ENCODE data around the gene C10orf53. TPM values are rescaled to one million over a fixed set of nuclear protein-coding genes. Genes with fewer than 3 reads are reported as not detected.
"Not testable (repeated sequence)": the region's sequence is repeated elsewhere in the genome, so short reads cannot be mapped to it uniquely, and the experiment has no call there.

Gene C10orf53
- polyA plus RNA-seq, 4 donors, result not detected

DNA sequence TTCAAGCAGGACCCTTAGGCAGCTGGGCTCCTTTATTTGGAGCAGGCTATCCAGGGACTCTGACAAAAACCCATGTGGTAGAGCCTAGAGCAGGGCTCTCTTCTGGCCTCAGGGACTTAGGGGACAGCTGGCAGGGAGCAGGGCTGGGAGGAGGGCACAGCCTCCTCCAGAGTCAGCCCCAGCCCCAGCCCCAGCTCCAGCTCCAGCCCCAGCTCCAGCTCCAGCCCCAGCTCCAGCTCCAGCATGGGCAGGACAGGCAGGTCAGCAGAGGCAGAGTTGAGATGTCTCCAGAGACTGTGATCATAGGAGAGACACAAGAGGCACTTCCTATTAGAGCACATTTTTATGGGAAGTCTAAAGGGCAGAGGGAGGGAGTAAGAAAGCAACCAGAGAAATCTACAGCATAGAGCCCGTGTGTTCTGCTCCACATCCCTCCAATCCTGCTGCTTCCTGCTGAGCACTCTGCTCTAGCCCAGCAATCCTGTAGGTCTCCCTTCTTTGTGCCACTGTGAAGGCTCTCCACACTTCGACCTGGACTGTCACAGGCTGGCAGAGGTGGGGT, 13.3 kb upstream of the C10orf53 start:
- DNase-seq (peak in 1 of 2 donors; percentile 54), FAIRE-seq (no peak)
- 3 to 27% (median 20%) methylated on average over 2 of the region's 2 CpGs for WGBS, 3 donors
- Histone ChIP-seq H3K27ac (ENCODE audit: low read depth in 1 of 3, low read length in 2 of 3) (no peak overlapping the region), H3K4me3 (ENCODE audit: low read depth in 1 of 3, low read length in 3 of 3) (no peak overlapping the region), H3K9me3 (ENCODE audit: control insufficient read depth in 2 of 2, insufficient read depth in 1 of 2, low read depth in 1 of 2, low read length in 1 of 2) (no peaks in the 10 kb centered on the region), H3K4me1 (ENCODE audit: control insufficient read depth in 3 of 3, insufficient read depth in 2 of 3, low read depth in 1 of 3, low read length in 2 of 3) (peaks cover 0 to 11% (median 0%) of the 10 kb centered on the region in 3 donors), H3K27me3 (ENCODE audit: control insufficient read depth in 3 of 3, insufficient read depth in 3 of 3, low read length in 3 of 3) (no peaks in the 10 kb centered on the region), H3K36me3 (ENCODE audit: control insufficient read depth in 3 of 3, insufficient read depth in 2 of 3, low read depth in 1 of 3, low read length in 3 of 3) (no peaks in the 10 kb centered on the region)

DNA sequence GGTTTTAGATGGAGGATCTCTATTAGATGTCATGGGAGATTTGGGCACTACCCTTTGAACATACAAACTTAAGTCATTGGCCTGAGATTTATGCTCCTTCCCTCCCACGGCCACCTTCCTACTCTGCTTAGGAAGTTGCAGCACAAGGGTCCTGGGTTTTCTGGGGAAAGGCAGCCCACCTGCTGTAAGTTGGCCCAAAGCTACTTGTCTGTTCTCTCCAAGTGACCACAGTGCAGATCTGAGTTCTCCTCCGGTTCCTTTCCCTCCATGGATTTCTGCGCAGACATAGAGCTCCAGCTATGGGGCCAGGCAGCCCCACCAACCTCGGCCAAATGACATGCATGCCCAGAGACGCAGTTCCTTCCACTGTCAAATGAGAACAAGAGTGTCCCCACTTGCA, 12.8 kb upstream of the C10orf53 start:
- peaks cover 0 to 11% (median 0%) of the 10 kb centered on the region in 3 donors for H3K4me1 ChIP-seq (ENCODE audit: control insufficient read depth in 3 of 3, insufficient read depth in 2 of 3, low read depth in 1 of 3, low read length in 2 of 3)
- H3K27me3 ChIP-seq (ENCODE audit: control insufficient read depth in 3 of 3, insufficient read depth in 3 of 3, low read length in 3 of 3), result no peaks in the 10 kb centered on the region
- FAIRE-seq (no peak), DNase-seq (no peak)
- WGBS, 3 donors, result 86 to 90% (median 89%) methylated on average over 5 of the region's 5 CpGs
- H3K4me3 ChIP-seq (ENCODE audit: low read depth in 1 of 3, low read length in 3 of 3), result no peak overlapping the region
- no peaks in the 10 kb centered on the region for H3K36me3 ChIP-seq (ENCODE audit: control insufficient read depth in 3 of 3, insufficient read depth in 2 of 3, low read depth in 1 of 3, low read length in 3 of 3)
- no peak overlapping the region for H3K27ac ChIP-seq (ENCODE audit: low read depth in 1 of 3, low read length in 2 of 3)
- H3K9me3 ChIP-seq (ENCODE audit: control insufficient read depth in 2 of 2, insufficient read depth in 1 of 2, low read depth in 1 of 2, low read length in 1 of 2), result no peaks in the 10 kb centered on the region

DNA sequence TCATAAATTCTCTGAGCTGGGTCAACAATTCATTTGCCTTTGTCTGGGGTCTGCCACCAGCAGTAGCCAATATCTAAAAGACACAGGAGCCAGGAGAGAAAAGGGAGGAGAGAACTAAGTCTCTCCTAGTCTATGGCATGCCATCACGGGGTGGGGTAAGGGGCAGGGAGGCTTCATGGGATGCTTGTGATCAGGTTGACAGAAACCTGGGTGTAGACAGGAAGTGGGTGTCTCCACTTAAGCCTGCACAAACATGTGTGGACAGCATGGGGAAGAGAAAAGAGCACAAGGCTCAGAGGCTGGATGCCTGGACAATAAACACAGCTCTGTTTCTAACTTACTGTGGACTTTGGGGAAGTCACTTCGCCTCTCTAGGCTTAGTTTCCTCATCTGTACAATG, 11.5 kb upstream of the C10orf53 start:
- no peaks in the 10 kb centered on the region for H3K36me3 ChIP-seq (ENCODE audit: control insufficient read depth in 3 of 3, insufficient read depth in 2 of 3, low read depth in 1 of 3, low read length in 3 of 3)
- no peak for FAIRE-seq
- H3K4me1 ChIP-seq (ENCODE audit: control insufficient read depth in 3 of 3, insufficient read depth in 2 of 3, low read depth in 1 of 3, low read length in 2 of 3), result peaks cover 0 to 11% (median 0%) of the 10 kb centered on the region in 3 donors
- H3K9me3 ChIP-seq (ENCODE audit: control insufficient read depth in 2 of 2, insufficient read depth in 1 of 2, low read depth in 1 of 2, low read length in 1 of 2), result no peaks in the 10 kb centered on the region
- no peak overlapping the region for H3K27ac ChIP-seq (ENCODE audit: low read depth in 1 of 3, low read length in 2 of 3)
- no peaks in the 10 kb centered on the region for H3K27me3 ChIP-seq (ENCODE audit: control insufficient read depth in 3 of 3, insufficient read depth in 3 of 3, low read length in 3 of 3)
- 47 to 67% (median 66%) methylated on average over 2 of the region's 2 CpGs for WGBS, 3 donors
- no peak for DNase-seq
- H3K4me3 ChIP-seq (ENCODE audit: low read depth in 1 of 3, low read length in 3 of 3), result no peak overlapping the region

DNA sequence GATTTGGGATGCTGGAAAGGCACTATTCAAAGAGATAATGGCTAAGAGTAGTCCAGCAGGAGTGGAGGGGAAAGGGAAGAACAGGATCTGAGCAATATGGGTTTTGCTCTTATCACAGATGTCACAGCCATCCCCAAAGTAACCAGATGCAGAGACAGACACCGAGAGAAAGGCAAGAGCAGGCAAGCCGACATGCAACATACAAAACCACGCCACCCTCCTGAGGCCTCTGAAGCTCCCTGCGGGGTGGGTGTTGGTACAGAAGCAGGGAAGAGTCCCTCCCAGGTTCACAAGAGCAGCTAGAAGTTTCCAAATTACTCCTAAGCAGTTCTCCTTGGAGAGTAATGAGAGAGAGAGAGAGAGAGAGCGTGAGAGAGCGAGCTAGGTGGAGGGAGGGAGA, 10.8 kb upstream of the C10orf53 start:
- Histone ChIP-seq H3K9me3 (ENCODE audit: control insufficient read depth in 2 of 2, insufficient read depth in 1 of 2, low read depth in 1 of 2, low read length in 1 of 2) (no peaks in the 10 kb centered on the region), H3K4me3 (ENCODE audit: low read depth in 1 of 3, low read length in 3 of 3) (no peak overlapping the region), H3K36me3 (ENCODE audit: control insufficient read depth in 3 of 3, insufficient read depth in 2 of 3, low read depth in 1 of 3, low read length in 3 of 3) (no peaks in the 10 kb centered on the region), H3K4me1 (ENCODE audit: control insufficient read depth in 3 of 3, insufficient read depth in 2 of 3, low read depth in 1 of 3, low read length in 2 of 3) (peaks cover 0 to 11% (median 0%) of the 10 kb centered on the region in 3 donors), H3K27me3 (ENCODE audit: control insufficient read depth in 3 of 3, insufficient read depth in 3 of 3, low read length in 3 of 3) (no peaks in the 10 kb centered on the region), H3K27ac (ENCODE audit: low read depth in 1 of 3, low read length in 2 of 3) (no peak overlapping the region)
- WGBS, 3 donors, result 71 to 76% (median 74%) methylated on average over 6 of the region's 6 CpGs
- DNase-seq (no peak), FAIRE-seq (no peak)

DNA sequence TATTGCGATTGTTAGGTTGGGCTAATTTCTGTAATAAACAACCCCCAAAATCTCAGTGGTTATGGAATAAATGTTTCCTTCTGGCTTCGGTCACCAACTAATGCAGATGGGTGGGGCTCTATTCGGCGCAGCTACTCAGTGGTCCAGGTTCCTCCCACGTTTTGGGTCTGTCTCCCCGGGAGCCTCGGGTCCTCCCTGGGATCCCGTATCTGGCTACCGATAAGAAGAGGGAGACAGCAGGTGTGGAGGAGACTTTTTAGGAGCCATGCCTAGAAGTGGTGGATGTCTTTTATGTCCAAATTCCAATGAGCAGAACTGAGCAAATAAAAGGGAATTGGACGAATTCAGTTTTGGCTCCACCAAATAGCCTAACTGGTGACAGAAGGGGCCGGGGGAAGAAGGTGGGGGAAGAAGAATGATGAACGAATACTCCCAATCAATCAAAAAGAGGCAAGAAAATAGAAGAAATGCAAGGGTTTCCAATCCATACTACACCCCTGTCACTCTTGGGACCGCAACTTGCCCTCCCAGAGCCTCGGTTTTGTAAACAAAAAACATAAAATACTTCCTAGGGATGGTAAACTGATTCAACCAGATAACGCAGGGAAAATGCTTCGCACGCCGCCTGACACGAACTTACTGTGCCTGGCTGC, 498 bp upstream of the C10orf53 start:
- FAIRE-seq, result no peak
- no peak for DNase-seq
- 15 to 30% (median 28%) methylated on average over 19 of the region's 19 CpGs for WGBS, 3 donors
- Histone ChIP-seq H3K27me3 (ENCODE audit: control insufficient read depth in 3 of 3, insufficient read depth in 3 of 3, low read length in 3 of 3) (peaks cover 0 to 19% (median 7%) of the 10 kb centered on the region in 3 donors), H3K27ac (ENCODE audit: low read depth in 1 of 3, low read length in 2 of 3) (no peak overlapping the region), H3K36me3 (ENCODE audit: control insufficient read depth in 3 of 3, insufficient read depth in 2 of 3, low read depth in 1 of 3, low read length in 3 of 3) (no peaks in the 10 kb centered on the region), H3K9me3 (ENCODE audit: control insufficient read depth in 2 of 2, insufficient read depth in 1 of 2, low read depth in 1 of 2, low read length in 1 of 2) (peaks cover 0 to 3% of the 10 kb centered on the region in 2 donors), H3K4me1 (ENCODE audit: control insufficient read depth in 3 of 3, insufficient read depth in 2 of 3, low read depth in 1 of 3, low read length in 2 of 3) (peaks cover 0 to 9% (median 0%) of the 10 kb centered on the region in 3 donors), H3K4me3 (ENCODE audit: low read depth in 1 of 3, low read length in 3 of 3) (peak overlapping the region in 1 of 3 donors; percentile 11)

DNA sequence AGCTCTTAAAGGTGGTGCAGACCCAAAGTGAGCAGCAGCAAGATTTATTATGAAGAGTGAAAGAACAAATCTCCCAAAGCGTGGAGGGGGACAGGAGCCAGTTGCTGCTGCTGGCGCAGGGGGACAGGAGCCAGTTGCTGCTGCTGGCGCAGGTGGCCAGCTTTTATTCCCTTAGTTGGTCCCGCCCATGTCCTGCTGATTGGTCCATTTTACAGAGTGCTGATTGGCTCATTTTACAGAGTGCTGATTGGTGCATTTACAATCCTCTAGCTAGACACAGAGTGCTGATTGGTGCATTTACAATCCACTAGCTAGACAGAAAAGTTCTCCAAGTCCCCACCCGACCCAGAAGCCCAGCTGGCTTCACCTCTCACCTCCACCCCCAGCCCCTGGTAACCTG, 3.0 kb downstream of the C10orf53 start:
- peaks cover 0 to 10% (median 0%) of the 10 kb centered on the region in 3 donors for H3K4me1 ChIP-seq (ENCODE audit: control insufficient read depth in 3 of 3, insufficient read depth in 2 of 3, low read depth in 1 of 3, low read length in 2 of 3)
- H3K4me3 ChIP-seq (ENCODE audit: low read depth in 1 of 3, low read length in 3 of 3); H3K9me3 ChIP-seq (ENCODE audit: control insufficient read depth in 2 of 2, insufficient read depth in 1 of 2, low read depth in 1 of 2, low read length in 1 of 2); H3K36me3 ChIP-seq (ENCODE audit: control insufficient read depth in 3 of 3, insufficient read depth in 2 of 3, low read depth in 1 of 3, low read length in 3 of 3); H3K27ac ChIP-seq (ENCODE audit: low read depth in 1 of 3, low read length in 2 of 3); DNase-seq; FAIRE-seq: not testable (repeated sequence)
- 56 to 73% (median 73%) methylated on average over 4 to 5 of the region's 5 CpGs for WGBS, 3 donors
- H3K27me3 ChIP-seq (ENCODE audit: control insufficient read depth in 3 of 3, insufficient read depth in 3 of 3, low read length in 3 of 3), result peaks cover 0 to 16% (median 9%) of the 10 kb centered on the region in 3 donors

DNA sequence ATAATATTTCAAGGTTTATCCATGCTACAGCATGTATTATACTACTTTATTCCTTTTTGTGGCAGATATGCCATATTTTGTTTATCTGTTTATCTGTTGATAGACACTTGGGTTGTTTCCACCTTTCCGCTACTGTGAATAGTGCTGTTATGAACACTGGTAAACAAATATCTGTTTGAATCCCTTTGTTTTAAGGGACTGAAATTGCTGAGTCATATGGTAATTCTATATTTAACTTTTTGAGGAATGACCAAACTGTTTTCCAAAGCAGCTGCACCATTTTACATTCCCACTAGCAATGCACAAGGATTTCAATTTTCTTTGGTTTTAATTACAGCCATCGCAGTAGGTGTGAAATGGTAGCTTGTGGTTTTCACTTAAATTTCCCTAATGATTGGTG, 3.4 kb downstream of the C10orf53 start:
- Histone ChIP-seq H3K27me3 (ENCODE audit: control insufficient read depth in 3 of 3, insufficient read depth in 3 of 3, low read length in 3 of 3) (peaks cover 0 to 16% (median 9%) of the 10 kb centered on the region in 3 donors), H3K36me3 (ENCODE audit: control insufficient read depth in 3 of 3, insufficient read depth in 2 of 3, low read depth in 1 of 3, low read length in 3 of 3) (no peaks in the 10 kb centered on the region), H3K4me1 (ENCODE audit: control insufficient read depth in 3 of 3, insufficient read depth in 2 of 3, low read depth in 1 of 3, low read length in 2 of 3) (peaks cover 0 to 15% (median 0%) of the 10 kb centered on the region in 3 donors), H3K4me3 (ENCODE audit: low read depth in 1 of 3, low read length in 3 of 3) (no peak overlapping the region), H3K9me3 (ENCODE audit: control insufficient read depth in 2 of 2, insufficient read depth in 1 of 2, low read depth in 1 of 2, low read length in 1 of 2) (peaks cover 0 to 7% of the 10 kb centered on the region in 2 donors), H3K27ac (ENCODE audit: low read depth in 1 of 3, low read length in 2 of 3) (no peak overlapping the region)
- no peak for DNase-seq
- FAIRE-seq, result no peak
- 92 to 98% (median 94%) methylated on average over 2 of the region's 2 CpGs for WGBS, 3 donors

DNA sequence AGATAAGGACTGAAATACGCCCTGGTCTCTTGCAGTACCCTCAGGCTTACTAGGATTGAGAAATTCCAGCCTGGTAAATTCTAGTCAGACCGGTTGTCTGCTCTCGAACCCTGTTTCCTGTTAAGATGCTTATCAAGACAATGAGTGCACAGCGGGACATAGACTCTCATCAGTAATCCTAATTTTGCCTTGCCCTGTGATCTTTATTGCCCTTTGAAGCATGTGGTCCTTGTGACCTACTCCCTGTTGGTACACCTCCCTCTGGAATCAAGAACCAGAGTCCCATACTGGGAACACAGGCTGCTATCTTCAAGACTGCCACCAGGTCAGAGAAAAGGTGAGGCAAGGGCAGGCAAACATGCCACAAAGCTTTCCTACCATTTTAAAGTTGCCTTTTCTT, 7.2 kb downstream of the C10orf53 start:
- no peak overlapping the region for H3K4me3 ChIP-seq (ENCODE audit: low read depth in 1 of 3, low read length in 3 of 3)
- no peaks in the 10 kb centered on the region for H3K36me3 ChIP-seq (ENCODE audit: control insufficient read depth in 3 of 3, insufficient read depth in 2 of 3, low read depth in 1 of 3, low read length in 3 of 3)
- 63 to 76% (median 68%) methylated on average over 4 of the region's 4 CpGs for WGBS, 3 donors
- peaks cover 0 to 4% of the 10 kb centered on the region in 2 donors for H3K9me3 ChIP-seq (ENCODE audit: control insufficient read depth in 2 of 2, insufficient read depth in 1 of 2, low read depth in 1 of 2, low read length in 1 of 2)
- no peak overlapping the region for H3K27ac ChIP-seq (ENCODE audit: low read depth in 1 of 3, low read length in 2 of 3)
- no peak for DNase-seq
- no peak for FAIRE-seq
- H3K27me3 ChIP-seq (ENCODE audit: control insufficient read depth in 3 of 3, insufficient read depth in 3 of 3, low read length in 3 of 3), result peaks cover 0 to 22% (median 12%) of the 10 kb centered on the region in 3 donors
- peaks cover 0 to 12% (median 0%) of the 10 kb centered on the region in 3 donors for H3K4me1 ChIP-seq (ENCODE audit: control insufficient read depth in 3 of 3, insufficient read depth in 2 of 3, low read depth in 1 of 3, low read length in 2 of 3)
